Measurements from ENCODE around the gene CST9.

CST9 gene

GRCh38 chr20:23569570-23569969, 36.1 kb downstream of the CST9 start:
- no peaks in the 10 kb centered on the region for H3K4me1 ChIP-seq (ENCODE audit: low read length)
- no peaks in the 10 kb centered on the region for H3K36me3 ChIP-seq (replicated peaks; ENCODE audit: low read depth, low read length)
- no peak overlapping the region for H3K9ac ChIP-seq (ENCODE audit: low read length)
- no peak overlapping the region for H3K4me3 ChIP-seq (ENCODE audit: low read length)
- no peaks in the 10 kb centered on the region for H3K79me2 ChIP-seq (ENCODE audit: low read length)
- no peak overlapping the region for H3K27ac ChIP-seq (ENCODE audit: low read length)
- H4K20me1 ChIP-seq (ENCODE audit: insufficient read depth, low read length), result no peaks in the 10 kb centered on the region
- no peaks in the 10 kb centered on the region for H3K9me3 ChIP-seq (ENCODE audit: insufficient read depth, low read length)
- no peak for TF ChIP-seq CTCF (IDR thresholded peaks at IDR 0.05; ENCODE audit: low read depth, low read length)
- TF ChIP-seq EZH2phosphoT487 (IDR thresholded peaks at IDR 0.05; ENCODE audit: low read depth), result no peak
- peaks cover 15% of the 10 kb centered on the region; the same call in 1 of the 2 replicates for H3K27me3 ChIP-seq (ENCODE audit: low read depth, low read length)
- H3K4me2 ChIP-seq (ENCODE audit: low read length), result no peak overlapping the region
- H2AFZ ChIP-seq (ENCODE audit: low read depth, low read length), result no peak overlapping the region

- TF ChIP-seq EZH2phosphoT487 (IDR thresholded peaks at IDR 0.05; ENCODE audit: low read depth) (no peak), CTCF (IDR thresholded peaks at IDR 0.05; ENCODE audit: low read depth, low read length) (no peak)
- H3K9ac ChIP-seq (ENCODE audit: low read length), result no peak overlapping the region
- H3K4me3 ChIP-seq (ENCODE audit: low read length), result no peak overlapping the region
- H3K79me2 ChIP-seq (ENCODE audit: low read length), result no peaks in the 10 kb centered on the region
- H3K27ac ChIP-seq (ENCODE audit: low read length), result no peak overlapping the region
- no peak overlapping the region for H2AFZ ChIP-seq (ENCODE audit: low read depth, low read length)
- no peaks in the 10 kb centered on the region for H3K36me3 ChIP-seq (replicated peaks; ENCODE audit: low read depth, low read length)
- H3K4me2 ChIP-seq (ENCODE audit: low read length), result no peak overlapping the region
- H3K27me3 ChIP-seq (ENCODE audit: low read depth, low read length), result peaks cover 19% of the 10 kb centered on the region; the same call in 1 of the 2 replicates
- no peaks in the 10 kb centered on the region for H4K20me1 ChIP-seq (ENCODE audit: insufficient read depth, low read length)
- H3K9me3 ChIP-seq (ENCODE audit: insufficient read depth, low read length), result no peaks in the 10 kb centered on the region
- H3K4me1 ChIP-seq (ENCODE audit: low read length), result no peaks in the 10 kb centered on the region
Measured at GRCh38 chr20:23568971-23569330, 36.8 kb downstream of the CST9 start.

GRCh38 chr20:23568320-23568970, 37.3 kb downstream of the CST9 start, which contains the start of gene CST9L:
TSS of gene CST9L (minus strand) at chr20:23568484. CDS start at chr20:23568450, 34 bp downstream.
- Histone ChIP-seq H2AFZ (ENCODE audit: low read depth, low read length) (no peak within 1 kb of the TSS), H3K9ac (ENCODE audit: low read length) (no peak within 1 kb of the TSS), H3K36me3 (replicated peaks; ENCODE audit: low read depth, low read length) (no peaks in the 10 kb centered on the region), H3K9me3 (ENCODE audit: insufficient read depth, low read length) (no peaks in the 10 kb centered on the region), H3K27me3 (ENCODE audit: low read depth, low read length) (peaks cover 21% of the 10 kb centered on the region; the same call in 1 of the 2 replicates), H3K4me3 (ENCODE audit: low read length) (no peak within 1 kb of the TSS), H4K20me1 (ENCODE audit: insufficient read depth, low read length) (no peaks in the 10 kb centered on the region), H3K4me2 (ENCODE audit: low read length) (no peak within 1 kb of the TSS), H3K4me1 (ENCODE audit: low read length) (no peaks in the 10 kb centered on the region), H3K79me2 (ENCODE audit: low read length) (no peaks in the 10 kb centered on the region), H3K27ac (ENCODE audit: low read length) (no peak within 1 kb of the TSS)
- TF ChIP-seq EZH2phosphoT487 (IDR thresholded peaks at IDR 0.05; ENCODE audit: low read depth) (no peak), CTCF (IDR thresholded peaks at IDR 0.05; ENCODE audit: low read depth, low read length) (no peak)

- H3K36me3 ChIP-seq (replicated peaks; ENCODE audit: low read depth, low read length), result no peaks in the 10 kb centered on the region
- H3K79me2 ChIP-seq (ENCODE audit: low read length), result no peaks in the 10 kb centered on the region
- H3K4me1 ChIP-seq (ENCODE audit: low read length), result no peaks in the 10 kb centered on the region
- H3K4me3 ChIP-seq (ENCODE audit: low read length), result no peak overlapping the region
- no peak overlapping the region for H2AFZ ChIP-seq (ENCODE audit: low read depth, low read length)
- H3K27me3 ChIP-seq (ENCODE audit: low read depth, low read length), result peaks cover 21% of the 10 kb centered on the region; the same call in 1 of the 2 replicates
- no peak overlapping the region for H3K9ac ChIP-seq (ENCODE audit: low read length)
- no peak for TF ChIP-seq EZH2phosphoT487 (IDR thresholded peaks at IDR 0.05; ENCODE audit: low read depth)
- no peak for TF ChIP-seq CTCF (IDR thresholded peaks at IDR 0.05; ENCODE audit: low read depth, low read length)
- H3K4me2 ChIP-seq (ENCODE audit: low read length), result no peak overlapping the region
- H3K9me3 ChIP-seq (ENCODE audit: insufficient read depth, low read length), result no peaks in the 10 kb centered on the region
- no peak overlapping the region for H3K27ac ChIP-seq (ENCODE audit: low read length)
- no peaks in the 10 kb centered on the region for H4K20me1 ChIP-seq (ENCODE audit: insufficient read depth, low read length)
Measured at GRCh38 chr20:23566199-23566932, 39.4 kb downstream of the CST9 start.
